ENCODE measurements around the gene LYPLA2.
A peak's percentile ranks its signal among the peaks of the same experiment; 100 is the strongest.

The LYPLA2 gene

GRCh38 chr1:23790696-23791515, at the start of gene LYPLA2:
Gene LYPLA2 (plus strand): TSS chr1:23791145. CDS start chr1:23792683, 1,538 bp downstream.
- peak within 1 kb of the TSS in 20 of 21 experiments; percentile 71 to 93 (median 86) for H3K27ac ChIP-seq
- H3K4me3 ChIP-seq, result peak within 1 kb of the TSS; percentile 58 to 95 (median 75)

DNA sequence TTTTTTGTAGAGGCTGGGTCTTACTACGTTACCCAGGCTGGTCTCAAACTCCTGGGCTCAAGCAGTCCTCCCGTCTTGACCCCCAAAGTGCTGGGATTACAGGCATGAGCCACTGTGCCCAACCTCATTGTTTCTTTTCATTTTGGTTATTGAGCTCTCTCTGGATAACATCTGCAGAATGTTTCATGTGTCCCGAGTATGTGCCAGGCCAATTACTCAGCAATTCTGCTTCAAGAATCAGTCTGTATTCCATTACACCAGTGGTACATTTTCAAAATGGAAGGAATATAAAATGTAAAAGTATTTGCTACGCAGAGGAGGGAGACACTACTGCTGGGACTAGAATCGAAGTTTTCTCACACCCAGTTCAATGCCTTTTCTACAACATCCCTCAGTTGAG, 49.3 kb upstream of the LYPLA2 start:
- Histone ChIP-seq H3K27ac (no peak overlapping the region), H3K4me3 (no peak overlapping the region)

DNA sequence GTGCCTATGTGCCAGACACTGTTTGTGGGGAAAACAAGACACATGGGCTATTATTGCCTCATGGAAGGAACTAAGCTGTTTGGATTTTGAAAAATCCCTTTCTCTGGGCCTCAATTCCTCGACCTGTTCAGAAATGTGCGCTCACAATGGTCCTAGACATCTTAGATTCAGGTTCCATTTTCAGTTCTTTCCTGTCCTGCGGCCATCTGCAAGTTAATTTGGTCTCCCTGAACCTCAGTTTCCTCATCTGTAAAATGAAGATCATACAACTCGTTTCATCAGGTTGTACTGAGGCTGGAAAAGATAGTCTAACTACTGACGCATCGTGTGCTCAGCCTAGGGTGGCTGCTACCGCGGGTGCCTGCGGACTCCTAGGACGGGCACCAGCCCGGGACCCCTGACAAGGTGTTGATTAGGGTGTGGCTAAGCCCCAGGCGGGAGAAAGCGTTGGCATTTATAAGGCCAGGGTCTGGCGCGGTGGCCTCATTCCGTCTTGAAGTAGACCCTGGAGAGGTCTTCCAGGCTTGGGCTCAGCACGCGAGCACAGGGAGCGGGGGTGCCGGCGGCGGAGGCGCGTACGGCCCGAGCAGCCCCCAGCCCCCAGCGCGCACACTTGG, 48.2 kb upstream of the LYPLA2 start:
- H3K27ac ChIP-seq, result peak overlapping the region; percentile 58 to 98 (median 95)
- H3K4me3 ChIP-seq, result peak overlapping the region; percentile 83 to 100 (median 99)

- peak within 1 kb of the TSS; percentile 74 to 98 (median 95) for H3K27ac ChIP-seq
Observed at GRCh38 chr1:23743287-23744152, 47.4 kb upstream of the LYPLA2 start, which contains the start of gene ELOA. Gene ELOA (plus strand): TSS chr1:23743471. CDS start chr1:23743504, 33 bp downstream.

DNA sequence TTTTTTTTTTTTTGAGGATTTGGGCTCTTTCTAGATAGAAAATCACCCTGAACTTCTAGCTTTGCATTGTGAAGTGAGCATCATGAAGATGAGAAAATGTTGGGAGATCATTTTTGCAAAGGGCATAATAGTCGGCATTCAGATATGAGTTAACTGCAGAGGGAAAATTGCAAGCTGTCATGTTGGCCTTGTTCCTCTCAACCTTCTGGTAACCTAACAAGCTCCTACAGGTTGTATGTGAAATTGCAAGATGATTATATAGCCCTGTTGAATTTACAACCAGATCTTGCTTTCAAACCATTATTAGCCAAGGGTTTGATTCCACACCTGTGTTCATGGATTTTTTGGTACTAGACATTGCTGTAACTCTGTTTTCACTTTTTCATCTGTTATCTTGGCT, 45.4 kb upstream of the LYPLA2 start:
- Histone ChIP-seq H3K4me3 (no peak overlapping the region), H3K27ac (no peak overlapping the region)

More at GRCh38 chr1:23743287-23744152, 47.4 kb upstream of the LYPLA2 start, which contains the start of gene ELOA:
- peak within 1 kb of the TSS; percentile 83 to 100 (median 99) for H3K4me3 ChIP-seq

GRCh38 chr1:23748016-23748415, 42.9 kb upstream of the LYPLA2 start:
- Histone ChIP-seq H3K4me3 (no peak overlapping the region), H3K27ac (no peak overlapping the region)

DNA sequence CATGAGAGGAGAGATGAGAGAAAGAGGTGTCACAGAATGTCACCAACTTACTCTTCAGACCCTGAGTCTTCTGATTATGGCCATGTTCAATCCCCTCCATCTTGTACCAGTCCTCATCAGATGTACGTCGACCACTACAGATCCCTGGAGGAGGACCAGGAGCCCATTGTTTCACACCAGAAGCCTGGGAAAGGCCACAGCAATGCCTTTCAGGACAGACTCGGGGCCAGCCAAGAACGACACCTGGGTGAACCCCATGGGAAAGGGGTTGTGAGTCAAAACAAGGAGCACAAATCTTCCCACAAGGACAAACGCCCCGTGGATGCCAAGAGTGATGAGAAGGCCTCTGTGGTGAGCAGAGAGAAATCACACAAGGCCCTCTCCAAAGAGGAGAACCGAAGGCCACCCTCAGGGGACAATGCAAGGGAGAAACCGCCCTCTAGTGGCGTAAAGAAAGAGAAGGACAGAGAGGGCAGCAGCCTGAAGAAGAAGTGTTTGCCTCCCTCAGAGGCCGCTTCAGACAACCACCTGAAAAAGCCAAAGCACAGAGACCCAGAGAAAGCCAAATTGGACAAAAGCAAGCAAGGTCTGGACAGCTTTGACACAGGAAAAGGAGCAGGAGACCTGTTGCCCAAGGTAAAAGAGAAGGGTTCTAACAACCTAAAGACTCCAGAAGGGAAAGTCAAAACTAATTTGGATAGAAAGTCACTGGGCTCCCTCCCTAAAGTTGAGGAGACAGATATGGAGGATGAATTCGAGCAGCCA, 39.7 kb upstream of the LYPLA2 start:
- H3K27ac ChIP-seq, result no peak overlapping the region
- no peak overlapping the region for H3K4me3 ChIP-seq

DNA sequence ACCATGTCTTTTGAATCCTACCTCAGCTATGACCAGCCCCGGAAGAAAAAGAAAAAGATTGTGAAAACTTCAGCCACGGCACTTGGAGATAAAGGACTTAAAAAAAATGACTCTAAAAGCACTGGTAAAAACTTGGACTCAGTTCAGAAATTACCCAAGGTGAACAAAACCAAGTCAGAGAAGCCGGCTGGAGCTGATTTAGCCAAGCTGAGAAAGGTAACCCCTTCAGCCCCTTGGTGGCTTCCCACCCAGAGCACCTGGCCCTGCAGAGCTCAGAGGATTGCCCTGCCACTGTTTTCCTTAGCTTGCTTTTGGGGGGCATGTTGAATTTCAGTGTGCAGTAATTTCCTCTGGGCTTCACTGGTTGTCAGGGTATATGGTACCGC, 39.1 kb upstream of the LYPLA2 start:
- Histone ChIP-seq H3K27ac (no peak overlapping the region), H3K4me3 (no peak overlapping the region)

GRCh38 chr1:23752909-23753308, 38.0 kb upstream of the LYPLA2 start:
- Histone ChIP-seq H3K27ac (no peak overlapping the region), H3K4me3 (no peak overlapping the region)

DNA sequence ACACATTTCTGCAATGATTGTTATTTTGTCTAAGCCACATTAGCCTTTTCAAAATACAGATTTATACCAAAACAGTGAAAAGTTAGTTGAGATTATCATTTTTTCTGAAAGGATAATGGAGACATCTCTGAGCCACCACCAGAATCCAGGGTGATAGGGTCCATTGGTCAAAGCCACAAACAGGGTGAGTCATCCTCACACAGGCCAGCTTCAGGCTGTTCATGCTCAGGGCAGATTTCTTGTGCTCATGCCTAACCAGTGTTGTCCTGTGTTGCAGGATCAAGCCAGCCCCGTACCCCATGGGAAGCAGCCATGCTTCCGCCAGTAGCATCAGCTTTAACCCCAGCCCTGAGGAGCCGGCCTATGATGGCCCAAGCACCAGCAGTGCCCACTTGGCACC, 34.3 kb upstream of the LYPLA2 start:
- no peak overlapping the region for H3K27ac ChIP-seq
- no peak overlapping the region for H3K4me3 ChIP-seq

DNA sequence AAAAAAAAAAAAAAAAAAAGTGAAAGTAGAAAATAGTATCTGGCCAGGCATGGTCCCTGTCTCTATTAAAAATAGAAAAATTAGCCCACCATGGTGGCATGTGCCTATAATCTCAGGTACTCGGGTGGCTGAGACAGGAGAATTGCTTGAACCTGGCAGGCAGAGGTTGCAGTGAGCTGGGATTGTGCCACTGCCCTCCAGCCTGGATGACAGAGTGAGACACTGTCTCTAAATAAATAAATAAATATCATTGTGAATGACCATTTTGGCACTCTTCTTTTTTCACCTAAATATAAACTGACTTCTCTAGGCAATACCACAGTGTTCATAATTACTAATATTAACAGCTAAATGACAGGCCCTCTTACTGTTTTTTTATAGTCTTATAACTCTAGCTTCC, 33.1 kb upstream of the LYPLA2 start:
- Histone ChIP-seq H3K4me3 (no peak overlapping the region), H3K27ac (no peak overlapping the region)

- H3K4me3 ChIP-seq, result no peak overlapping the region
- H3K27ac ChIP-seq, result no peak overlapping the region
Observed at GRCh38 chr1:23759277-23759676, 31.7 kb upstream of the LYPLA2 start.

- Histone ChIP-seq H3K4me3 (no peak overlapping the region), H3K27ac (no peak overlapping the region)
Observed at GRCh38 chr1:23763041-23763577, 27.8 kb upstream of the LYPLA2 start.

GRCh38 chr1:23768733-23769132, 22.2 kb upstream of the LYPLA2 start:
- Histone ChIP-seq H3K27ac (no peak overlapping the region), H3K4me3 (no peak overlapping the region)

DNA sequence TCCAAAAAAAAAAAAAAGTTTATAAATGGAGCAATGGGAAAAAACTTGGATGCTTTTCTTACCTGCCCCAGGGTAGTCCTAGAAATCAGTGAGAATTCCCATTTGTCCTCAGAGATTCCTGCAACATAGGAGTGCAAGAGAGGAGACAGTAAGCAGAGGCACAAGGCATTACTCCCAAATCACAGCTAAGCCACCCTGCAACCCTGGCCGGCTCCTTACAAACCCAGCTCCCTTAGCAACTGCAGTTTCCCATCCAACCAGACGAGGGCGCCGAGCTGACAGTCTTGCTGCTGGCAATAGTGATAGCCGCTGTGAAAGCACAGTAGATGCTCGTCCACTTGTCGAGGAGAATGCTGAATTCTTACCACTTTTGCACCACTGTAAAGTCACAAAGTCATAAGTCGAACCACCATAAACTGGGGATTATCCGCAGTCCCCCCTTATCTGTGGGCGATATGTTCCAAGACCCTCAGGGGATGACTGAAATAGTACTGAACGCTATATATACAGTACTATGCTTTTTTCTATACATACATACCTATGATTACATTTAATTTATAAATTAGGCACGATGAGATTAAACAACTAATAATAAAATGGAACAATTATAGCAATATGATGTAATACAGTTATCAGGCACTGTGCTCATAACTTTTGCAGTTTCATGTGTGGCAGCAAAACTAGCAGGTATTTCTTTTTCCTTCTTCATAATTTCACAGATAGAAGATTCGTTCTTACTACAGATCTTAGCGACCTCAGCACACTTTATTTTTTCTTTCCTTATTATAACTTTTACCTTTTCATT, 18.7 kb upstream of the LYPLA2 start:
- Histone ChIP-seq H3K4me3 (no peak overlapping the region), H3K27ac (no peak overlapping the region)

DNA sequence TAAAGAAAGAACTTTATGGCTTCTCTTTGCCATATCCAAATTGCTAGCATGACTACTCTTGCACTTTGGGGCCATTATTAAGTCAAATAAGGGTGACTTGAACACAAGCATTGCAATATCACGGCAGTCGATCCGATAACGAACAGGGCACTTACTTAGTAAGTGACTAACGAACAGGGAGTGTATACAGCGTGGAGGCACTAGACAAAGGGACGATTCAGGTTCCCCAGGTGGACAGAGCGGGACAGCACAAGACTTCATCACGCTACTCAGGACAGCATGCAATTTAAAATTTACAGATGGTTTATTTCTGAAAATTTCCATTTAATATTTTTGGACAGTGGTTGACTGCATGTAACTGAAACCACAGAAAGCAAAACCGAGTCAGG, 18.1 kb upstream of the LYPLA2 start:
- H3K27ac ChIP-seq, result no peak overlapping the region
- no peak overlapping the region for H3K4me3 ChIP-seq

GRCh38 chr1:23774174-23774880, 16.6 kb upstream of the LYPLA2 start:
- Histone ChIP-seq H3K27ac (no peak overlapping the region), H3K4me3 (no peak overlapping the region)

DNA sequence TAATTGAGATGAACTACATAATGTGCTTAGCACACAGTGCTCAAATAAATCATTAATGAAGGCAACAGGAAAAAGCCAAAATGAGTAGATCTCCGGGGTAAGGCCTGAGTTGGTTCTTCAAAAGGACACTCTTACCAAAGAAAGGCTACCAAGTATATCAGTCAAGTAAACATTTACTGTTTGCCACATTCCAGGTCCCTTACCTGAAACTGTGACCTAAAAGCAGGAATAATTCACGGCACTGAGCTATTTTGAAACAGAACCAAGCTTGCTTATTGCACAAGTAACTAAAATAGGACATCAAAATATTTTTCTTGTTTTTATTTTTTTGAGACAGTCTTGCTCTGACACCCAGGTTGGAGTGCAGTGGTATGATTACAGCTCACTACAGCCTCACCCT, 14.7 kb upstream of the LYPLA2 start:
- Histone ChIP-seq H3K27ac (no peak overlapping the region), H3K4me3 (no peak overlapping the region)

All from skin epidermis (tissue), 12 donors.